GM18858 (cell line): ENCODE data around the gene NXPH3.
"Not testable (repeated sequence)": the region's sequence is repeated elsewhere in the genome, so short reads cannot be mapped to it uniquely, and the experiment has no call there.

Experiments
- ATAC-seq: cut with Tn5 transposase; IDR thresholded peaks from one replicate; pipeline ENCODE4 v1.9.1; 2021; ENCODE audit not compliant: unreplicated experiment

NXPH3 gene

GRCh38 chr17:49575679-49576087, at the start of gene NXPH3:
Gene NXPH3 (plus strand): TSS chr17:49575871. CDS start chr17:49576220, 349 bp downstream.
- no peak for ATAC-seq

- ATAC-seq: no peak
Observed at GRCh38 chr17:49527927-49528651, 47.6 kb upstream of the NXPH3 start.

DNA sequence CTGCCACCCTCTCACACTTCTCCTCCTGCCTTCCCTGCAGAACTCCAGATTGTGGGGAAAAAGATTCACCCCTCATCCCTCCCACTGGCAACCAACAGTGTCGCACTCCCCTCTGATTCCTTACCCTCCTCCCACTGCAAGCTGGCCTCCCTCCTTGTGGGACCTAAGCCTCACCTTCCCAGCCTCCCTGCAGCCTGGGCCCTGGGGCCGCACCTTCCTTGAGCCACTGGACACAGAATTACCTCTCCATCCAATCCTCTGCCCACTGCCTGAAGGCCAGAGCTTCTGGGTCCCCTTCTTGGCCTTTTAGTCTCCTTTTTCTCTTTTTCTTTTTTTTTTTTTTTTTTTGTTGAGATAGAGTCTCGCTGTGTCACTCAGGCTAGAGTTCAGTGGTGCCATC, 46.7 kb upstream of the NXPH3 start:
- no peak for ATAC-seq

DNA sequence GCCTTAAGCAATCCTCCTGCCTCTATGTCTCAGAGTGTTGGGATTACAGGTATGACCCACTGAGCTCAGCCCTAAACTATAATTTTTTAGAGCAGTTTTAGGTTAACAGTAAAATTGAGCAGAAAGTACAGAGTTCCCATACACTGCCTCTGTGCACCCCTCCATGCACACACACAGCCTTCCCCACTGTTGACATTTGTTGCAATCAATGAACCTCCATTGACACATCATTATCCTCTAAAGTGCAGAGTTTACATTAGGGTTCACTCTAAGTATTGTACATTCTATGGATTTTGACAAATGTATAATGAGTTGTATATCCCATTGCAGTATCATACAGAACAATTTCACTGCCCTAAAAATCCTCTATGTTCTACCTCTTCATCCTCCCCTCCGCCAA, 45.6 kb upstream of the NXPH3 start:
- ATAC-seq: no peak

- no peak for ATAC-seq
Observed at GRCh38 chr17:49543860-49544259, 31.8 kb upstream of the NXPH3 start.

DNA sequence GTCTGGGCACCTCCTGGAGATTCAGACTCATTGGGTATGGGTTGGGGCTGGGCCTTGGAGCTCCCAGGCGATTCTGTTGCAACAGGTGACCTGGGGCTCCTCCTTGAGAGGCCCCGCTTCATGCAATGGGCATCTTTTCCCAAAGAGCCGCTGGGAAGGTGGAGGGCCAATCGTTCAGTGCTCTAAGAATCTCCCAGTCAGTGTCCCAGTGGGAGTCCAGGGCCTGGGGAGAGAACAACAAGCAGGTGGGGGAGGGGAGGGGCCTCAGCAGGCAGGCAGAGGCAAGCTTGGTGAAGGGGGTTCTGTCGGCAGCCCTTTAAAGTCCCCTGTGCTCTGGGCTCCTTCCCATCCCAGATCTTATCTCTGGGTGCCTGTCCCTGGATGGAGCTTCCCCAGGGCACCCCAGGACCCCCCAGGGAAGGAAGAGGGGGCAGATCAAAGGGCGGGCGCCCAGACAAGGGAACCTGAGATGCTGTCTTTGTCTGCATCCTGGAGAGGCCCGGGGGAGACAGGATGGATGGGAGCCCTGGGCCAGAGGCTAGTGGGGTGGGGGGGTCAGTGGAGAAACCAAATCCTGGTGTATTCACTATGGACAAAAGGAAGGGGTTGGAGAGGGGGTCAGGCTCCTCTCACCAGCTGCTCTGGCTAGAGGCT, 30.5 kb upstream of the NXPH3 start:
- ATAC-seq: no peak

DNA sequence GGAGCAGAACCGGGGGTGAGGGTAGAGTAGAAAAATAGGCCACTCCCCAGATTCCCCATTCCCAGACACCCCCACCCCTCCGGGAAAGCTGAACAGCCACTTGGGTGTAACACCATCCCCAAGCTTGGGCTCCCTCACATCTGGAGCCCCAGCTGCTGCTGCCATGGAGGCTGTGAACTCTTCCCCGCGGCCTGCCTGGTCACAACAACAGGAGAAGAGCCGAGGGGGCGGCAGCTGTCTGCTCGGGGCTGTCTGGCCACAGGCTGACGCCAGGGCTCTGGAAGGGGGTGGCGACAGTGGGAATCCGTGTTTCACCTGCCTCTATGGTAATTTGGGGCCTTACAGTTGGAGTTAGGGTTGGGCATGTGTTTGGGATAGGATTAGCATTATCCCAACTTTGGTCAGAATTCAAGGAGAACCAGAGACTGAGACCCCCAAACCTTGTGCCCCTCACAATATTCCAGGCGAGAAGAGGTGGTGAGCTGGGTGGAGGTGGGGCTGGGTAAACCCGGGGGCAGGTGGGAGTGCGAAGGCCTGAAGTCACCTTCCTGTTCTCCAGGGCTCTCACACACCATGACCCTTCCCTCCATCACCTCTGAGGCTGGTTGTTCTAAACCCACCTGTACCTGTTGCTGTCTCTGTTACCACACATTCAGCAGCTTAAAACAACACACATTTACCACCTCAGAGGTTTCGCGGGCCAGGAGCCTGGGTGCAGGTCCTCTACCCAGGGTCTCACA, 29.7 kb upstream of the NXPH3 start:
- ATAC-seq: no peak

GRCh38 chr17:49546546-49547535, 28.8 kb upstream of the NXPH3 start:
- no peak for ATAC-seq

GRCh38 chr17:49547566-49547965, 28.1 kb upstream of the NXPH3 start:
- ATAC-seq: no peak

- no peak for ATAC-seq
Observed at GRCh38 chr17:49548051-49548505, 27.6 kb upstream of the NXPH3 start.

- ATAC-seq: no peak
Observed at GRCh38 chr17:49548506-49549310, 27.0 kb upstream of the NXPH3 start.

GRCh38 chr17:49549311-49549605, 26.4 kb upstream of the NXPH3 start:
- ATAC-seq: no peak

DNA sequence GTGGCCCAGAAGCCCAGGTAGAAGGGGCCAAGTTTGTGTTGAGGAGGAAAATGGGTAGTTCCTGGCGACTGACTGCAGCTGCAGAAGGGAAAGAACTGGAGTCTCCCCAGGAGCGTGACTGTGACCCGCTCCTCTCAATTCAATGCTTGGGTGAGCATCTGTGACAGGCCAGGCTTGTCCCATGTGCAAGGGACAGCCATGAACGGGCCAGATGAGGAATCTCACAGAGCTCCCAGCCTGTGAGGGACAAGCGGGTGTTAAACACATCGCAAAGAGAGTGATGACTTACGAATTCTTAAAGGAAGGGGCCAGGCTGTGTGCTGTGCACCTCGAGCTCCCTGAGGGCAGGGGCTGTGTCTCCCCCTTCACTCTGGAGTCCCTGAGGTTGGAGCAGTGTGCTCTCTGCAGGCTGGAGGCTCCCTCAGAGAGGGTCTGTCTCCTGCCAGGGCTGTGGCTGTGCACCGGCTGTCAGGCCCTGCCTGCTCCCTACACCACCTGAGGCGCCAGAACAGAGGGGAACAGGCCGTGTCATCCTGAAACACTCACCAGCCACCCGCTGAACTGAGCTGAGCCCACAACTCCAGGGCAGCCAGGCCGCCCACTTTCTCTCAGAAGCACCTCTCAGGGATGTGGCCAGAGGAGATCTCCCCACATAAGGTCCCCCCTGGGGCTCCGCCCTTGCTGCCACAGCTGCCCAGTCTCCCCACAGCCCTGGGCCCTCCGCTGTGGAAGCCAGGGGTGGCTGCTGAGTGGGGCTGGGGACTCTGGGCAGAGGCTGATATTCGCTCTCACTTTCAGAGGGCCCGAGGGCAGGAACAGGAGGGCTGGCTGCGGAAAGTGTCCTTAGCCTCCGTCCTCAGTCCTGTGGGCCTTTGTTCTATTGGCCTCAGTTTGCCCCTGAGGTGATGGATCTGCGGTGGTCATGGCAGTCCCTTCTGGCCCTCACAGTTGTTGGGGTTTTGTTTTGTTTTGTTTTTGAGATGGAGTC, 25.7 kb upstream of the NXPH3 start:
- no peak for ATAC-seq

DNA sequence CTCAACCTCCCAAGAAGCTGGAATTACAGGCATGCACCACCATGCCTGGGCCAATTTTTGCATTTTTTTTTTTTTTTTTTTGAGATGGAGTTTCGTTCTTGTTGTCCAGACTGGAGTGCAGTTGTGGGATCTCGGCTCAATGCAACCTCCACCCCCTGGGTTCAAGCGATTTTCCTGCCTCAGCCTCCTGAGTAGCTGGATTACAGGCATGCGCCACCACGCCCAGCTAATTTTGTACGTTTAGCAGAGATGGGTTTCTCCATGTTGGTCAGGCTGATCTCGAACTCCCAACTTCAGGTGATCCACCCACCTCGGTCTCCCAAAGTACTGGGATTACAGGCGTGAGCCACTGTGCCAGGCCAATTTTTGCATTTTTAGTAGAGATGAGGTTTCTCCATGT, 24.9 kb upstream of the NXPH3 start:
- ATAC-seq: not testable (repeated sequence)

- no peak for ATAC-seq
Observed at GRCh38 chr17:49551221-49552069, 24.2 kb upstream of the NXPH3 start.

- ATAC-seq: no peak
Observed at GRCh38 chr17:49552070-49552751, 23.5 kb upstream of the NXPH3 start.

GRCh38 chr17:49553676-49554335, 21.9 kb upstream of the NXPH3 start:
- no peak for ATAC-seq
